ENCODE measurements around the gene TSSK2. TPM values are rescaled to one million over a fixed set of nuclear protein-coding genes. Genes with fewer than 3 reads are reported as not detected.

Gene TSSK2
- total and polyA plus RNA-seq, 2 of the 8 experiments (the other 6 are each of a cell fraction or from before 2014, with no cell fraction given), result not detected

DNA sequence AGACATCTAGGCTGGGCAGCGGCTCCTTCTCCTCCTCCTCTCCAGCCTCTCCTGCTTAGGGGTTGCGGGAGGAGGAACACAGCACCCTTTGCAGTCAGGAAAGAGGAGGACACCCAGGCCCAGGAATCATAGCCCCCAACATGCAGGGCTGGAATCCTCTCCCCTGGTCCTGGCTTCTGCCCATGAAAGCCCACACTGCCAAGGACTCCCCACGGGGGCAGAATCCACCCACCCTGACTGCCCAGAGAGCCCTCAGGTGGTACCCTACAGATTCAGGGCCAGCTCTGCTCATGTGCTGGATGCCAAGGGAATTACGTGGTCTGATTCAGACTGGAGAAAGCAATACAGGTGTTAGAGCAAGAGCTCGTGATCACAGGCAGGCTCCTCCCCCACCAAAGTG lies 8.9 kb downstream of the TSSK2 start:
- Histone ChIP-seq H3K4me1 (replicated peaks in 1 of 4; ENCODE audit: control insufficient read depth in 3 of 4, insufficient read depth in 4 of 4, low read length in 3 of 4) (peaks cover 0 to 5% (median under 1%) of the 10 kb centered on the region in 4 experiments; a peak in 4 of 7 replicates), H3K27me3 (replicated peaks in 1 of 4; ENCODE audit: control insufficient read depth in 3 of 4, extremely low read depth in 1 of 4, insufficient read depth in 3 of 4, low read length in 3 of 4) (no peaks in the 10 kb centered on the region), H2BK12ac (ENCODE audit: low read depth, low read length) (no peak overlapping the region), H2BK15ac (ENCODE audit: low read length) (no peak overlapping the region), H2BK120ac (replicated peaks; ENCODE audit: low read depth, low read length) (no peak overlapping the region), H3K4ac (replicated peaks; ENCODE audit: insufficient read length, low read depth, low read length) (no peak overlapping the region), H3K79me2 (ENCODE audit: control insufficient read depth in 1 of 2, insufficient read depth in 2 of 2, low read length in 2 of 2) (peaks cover 0 to 10% of the 10 kb centered on the region in 2 experiments; a peak in 2 of 4 replicates), H3K9ac (replicated peaks in 1 of 4; ENCODE audit: extremely low read depth in 1 of 4, low read depth in 3 of 4, low read length in 3 of 4) (no peak overlapping the region), H2BK5ac (ENCODE audit: low read depth, low read length) (no peak overlapping the region), H2BK20ac (ENCODE audit: low read length) (no peak overlapping the region), H3K14ac (ENCODE audit: insufficient read length) (no peak overlapping the region), H3K27ac (ENCODE audit: low read depth, low read length) (no peak overlapping the region), H3K79me1 (ENCODE audit: low read depth, low read length) (no peaks in the 10 kb centered on the region; the same call in 1 of the 2 replicates), H3K23me2 (ENCODE audit: low read depth, low read length) (peaks cover 5% of the 10 kb centered on the region; the same call in 1 of the 2 replicates), H3K9me3 (ENCODE audit: insufficient read depth in 2 of 2, low read depth in 1 of 2, low read length in 1 of 2) (no peaks in the 10 kb centered on the region), H4K5ac (ENCODE audit: insufficient read length, low read depth, low read length) (no peak overlapping the region), H3K36me3 (ENCODE audit: control insufficient read depth in 2 of 4, insufficient read depth in 4 of 4, low read length in 3 of 4) (peaks cover 10 to 33% (median 26%) of the 10 kb centered on the region in 4 experiments; a peak in 6 of 8 replicates), H3K4me2 (ENCODE audit: insufficient read depth in 1 of 2, low read depth in 2 of 2, low read length in 2 of 2) (no peak overlapping the region), H3K18ac (ENCODE audit: extremely low read depth, low read length) (no peak overlapping the region), H4K20me1 (replicated peaks in 1 of 2; ENCODE audit: control insufficient read depth in 1 of 2, insufficient read depth in 2 of 2, low read length in 2 of 2) (peaks cover 2 to 3% of the 10 kb centered on the region in 2 experiments), H3K23ac (ENCODE audit: insufficient read length) (no peak overlapping the region), H4K8ac (ENCODE audit: extremely low read depth, insufficient read depth, low read length) (no peak overlapping the region), H3K56ac (replicated peaks; ENCODE audit: insufficient read length, low read depth, low read length) (no peak overlapping the region), H3K4me3 (ENCODE audit: extremely low read depth in 1 of 4, insufficient read depth in 2 of 4, low read depth in 3 of 4, low read length in 4 of 4) (no peak overlapping the region), H4K91ac (replicated peaks; ENCODE audit: insufficient read length, low read length) (no peak overlapping the region), H2AFZ (ENCODE audit: low read length) (no peak overlapping the region), H2AK5ac (ENCODE audit: low read depth, low read length) (no peak overlapping the region)
- DNase-seq (ENCODE audit: low read depth in 1 of 2, low spot score in 2 of 2) (no peak), FAIRE-seq (no peak)
- ChIA-PET POLR2A (ENCODE audit: partially characterized antibody) (interaction anchor here (1.4 kb wide), 1 partner anchor 11 kb away, joined by 3 read pairs; no protein-coding TSS in a partner anchor), CTCF (ENCODE audit: partially characterized antibody) (interaction anchor here (1.0 to 2.0 kb wide), 3 partner anchors 12 to 35 kb away, joined by 3 to 6 read pairs (median 6); no protein-coding TSS in a partner anchor)
- WGBS, 2 experiments (ENCODE audit: extremely low coverage in 1 of 2, insufficient coverage in 1 of 2, insufficient read length in 1 of 2, insufficient replicate concordance in 2 of 2, low coverage in 1 of 2, low lambda C conversion rate in 2 of 2, missing lambda C conversion rate in 1 of 2), result 88% methylated on average over 4 of the region's 5 CpGs; no CpG with 5 or more reads in 1 of the 2 experiments
- TF ChIP-seq TCF12 (IDR thresholded peaks at IDR 0.05; ENCODE audit: low read depth, low read length) (no peak), RBBP5 (IDR thresholded peaks at IDR 0.05; ENCODE audit: borderline replicate concordance, low read depth, low read length) (no peak), NANOG (IDR thresholded peaks at IDR 0.05; ENCODE audit: insufficient read depth, low read depth, low read length, poor library complexity, severe bottlenecking) (no peak), KDM4A (IDR thresholded peaks at IDR 0.05; ENCODE audit: low read depth, low read length, severe bottlenecking) (no peak), JUN (IDR thresholded peaks at IDR 0.05; ENCODE audit: low read depth, low read length) (no peak), SUZ12 (IDR thresholded peaks at IDR 0.05; ENCODE audit: low read length) (no peak), SP1 (IDR thresholded peaks at IDR 0.05; ENCODE audit: low read depth, low read length) (no peak), SRF (IDR thresholded peaks at IDR 0.05; ENCODE audit: low read depth, low read length) (no peak), RXRA (IDR thresholded peaks at IDR 0.05; ENCODE audit: insufficient read depth, low read depth, low read length) (no peak)

All from H1 (cell line).